GM18505 (cell line): ENCODE measurements around the gene GAS2L1.
"Not testable (repeated sequence)": the region's sequence is repeated elsewhere in the genome, so short reads cannot be mapped to it uniquely, and the experiment has no call there.

Experiments
- ATAC-seq: cut with Tn5 transposase; IDR thresholded peaks from one replicate; pipeline ENCODE4 v1.9.1; 2021; ENCODE audit not compliant: unreplicated experiment
- POLR2A ChIP-seq: IDR thresholded peaks from 4 replicates; pipeline ENCODE4 v1.6.1; 2011; ENCODE audit warnings: borderline replicate concordance; ENCODE audit not compliant: insufficient read depth, insufficient read length; ENCODE audit errors: extremely low read depth

The GAS2L1 gene

GRCh38 chr22:29341056-29341848 is 34.8 kb downstream of the GAS2L1 start:
- TF ChIP-seq POLR2A, result no peak
- no peak for ATAC-seq

GRCh38 chr22:29341849-29342127 is 35.3 kb downstream of the GAS2L1 start:
- TF ChIP-seq POLR2A, result no peak
- ATAC-seq, result no peak

- no peak for ATAC-seq
- TF ChIP-seq POLR2A, result no peak
Observed at GRCh38 chr22:29342177-29342576, 35.7 kb downstream of the GAS2L1 start.

- no peak for TF ChIP-seq POLR2A
- ATAC-seq, result no peak
Observed at GRCh38 chr22:29342577-29343312, 36.3 kb downstream of the GAS2L1 start.

- no peak for ATAC-seq
- TF ChIP-seq POLR2A, result no peak
Observed at GRCh38 chr22:29343313-29343805, 36.9 kb downstream of the GAS2L1 start.

- no peak for TF ChIP-seq POLR2A
- ATAC-seq, result no peak
Observed at GRCh38 chr22:29344137-29344536, 37.7 kb downstream of the GAS2L1 start.

GRCh38 chr22:29344889-29345288 is 38.4 kb downstream of the GAS2L1 start:
- not testable (repeated sequence) for ATAC-seq

- ATAC-seq, result no peak
- no peak for TF ChIP-seq POLR2A
Observed at GRCh38 chr22:29345932-29346331, 39.5 kb downstream of the GAS2L1 start.

GRCh38 chr22:29346659-29347058 is 40.2 kb downstream of the GAS2L1 start:
- TF ChIP-seq POLR2A, result no peak
- no peak for ATAC-seq

- no peak for ATAC-seq
- no peak for TF ChIP-seq POLR2A
Observed at GRCh38 chr22:29348041-29348440, 41.6 kb downstream of the GAS2L1 start.

GRCh38 chr22:29348956-29349355 is 42.5 kb downstream of the GAS2L1 start:
- TF ChIP-seq POLR2A, result no peak
- ATAC-seq, result no peak

- ATAC-seq, result no peak
- no peak for TF ChIP-seq POLR2A
Observed at GRCh38 chr22:29351042-29351441, 44.6 kb downstream of the GAS2L1 start.

- ATAC-seq, result no peak
- no peak for TF ChIP-seq POLR2A
Observed at GRCh38 chr22:29351891-29352290, 45.4 kb downstream of the GAS2L1 start.

- ATAC-seq, result no peak
- no peak for TF ChIP-seq POLR2A
Observed at GRCh38 chr22:29352778-29353177, 46.3 kb downstream of the GAS2L1 start.
